Measurements from ENCODE around the gene HLCS.
A peak's percentile ranks its signal among the peaks of the same experiment; 100 is the strongest.

The HLCS gene

DNA sequence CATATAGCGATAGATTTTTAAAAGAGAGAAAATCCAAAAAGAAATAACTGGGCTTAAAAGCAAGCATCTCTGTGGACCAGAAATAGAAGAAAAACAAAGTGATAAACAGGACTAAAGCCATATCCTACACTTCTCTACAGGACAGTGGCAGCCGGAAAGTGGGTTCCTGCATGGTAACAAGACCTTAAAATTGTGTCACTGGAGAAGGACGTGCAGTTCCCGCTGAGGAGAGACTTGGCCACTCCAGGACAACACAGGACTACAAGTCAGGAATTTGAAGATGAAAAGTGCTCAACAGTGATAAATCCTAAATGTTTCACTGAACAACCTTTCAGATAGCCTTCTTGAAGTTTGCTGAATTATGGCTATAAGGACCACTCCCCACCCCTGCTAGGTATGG is 1.9 kb upstream of the HLCS start:
- H3K9ac ChIP-seq (ENCODE audit: low read length in 2 of 2), result no peak overlapping the region
- no peak overlapping the region for H3K27ac ChIP-seq (ENCODE audit: low read length)

DNA sequence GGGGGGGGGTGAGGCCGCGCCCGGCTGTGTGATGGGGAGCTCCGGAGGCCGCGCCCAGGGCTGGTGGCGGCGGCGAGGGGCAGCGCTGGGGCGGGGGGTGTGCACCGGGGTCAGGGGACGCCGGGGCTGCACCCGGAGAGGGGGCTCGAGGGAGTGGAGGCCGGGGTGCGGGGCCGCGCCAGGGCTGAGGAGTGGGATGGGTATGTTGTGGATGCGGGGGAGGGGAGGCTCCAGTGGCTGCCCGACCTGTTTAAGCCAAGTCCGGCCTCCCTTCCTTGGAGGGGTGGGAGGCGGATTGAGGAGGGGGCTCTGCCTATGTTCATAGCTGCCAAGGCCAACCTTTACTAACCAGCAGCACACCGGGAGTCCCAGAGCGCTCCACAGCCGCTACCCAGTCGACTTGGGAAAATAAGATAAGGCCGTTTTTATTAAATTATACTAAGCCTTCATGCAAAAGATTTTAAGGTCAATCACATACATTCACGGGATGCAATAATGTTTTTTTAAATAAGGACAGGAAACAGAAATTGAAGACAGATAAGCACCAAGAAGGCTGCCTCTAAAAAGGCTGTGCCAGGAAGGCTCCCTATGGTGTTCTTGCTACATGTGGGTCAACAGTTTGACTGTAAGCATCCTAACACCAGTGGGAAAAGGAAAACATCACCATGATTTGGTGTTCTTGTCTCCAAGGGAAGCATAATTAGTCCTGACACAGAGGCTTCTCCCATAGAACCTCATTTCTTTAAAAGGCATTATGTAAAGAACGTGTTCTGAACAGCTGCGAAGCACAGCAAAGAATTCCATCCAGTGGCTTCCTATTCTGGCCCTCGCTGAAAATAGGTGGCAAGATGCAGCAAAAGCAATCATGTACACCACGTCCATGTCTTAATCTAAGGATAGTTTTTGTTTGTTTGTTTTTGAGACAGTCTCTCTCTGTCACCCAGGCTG is 626 bp upstream of the HLCS start:
- peaks cover 8% of the 10 kb centered on the region for H3K4me1 ChIP-seq (ENCODE audit: control insufficient read depth, insufficient read depth, low read length)
- no peaks in the 10 kb centered on the region for H3K9me3 ChIP-seq (ENCODE audit: control insufficient read depth in 2 of 2, low read length in 2 of 2)
- H3K9ac ChIP-seq (ENCODE audit: low read length in 2 of 2), result peak overlapping the region; percentile 57 to 68

More for the DNA sequence above, 1.9 kb upstream of the HLCS start:
- Histone ChIP-seq H3K4me3 (ENCODE audit: low read length in 2 of 2) (no peak overlapping the region), H3K27me3 (ENCODE audit: control insufficient read depth in 1 of 2, insufficient read depth in 2 of 2, low read length in 2 of 2) (no peaks in the 10 kb centered on the region), H3K9me3 (ENCODE audit: control insufficient read depth in 2 of 2, low read length in 2 of 2) (no peaks in the 10 kb centered on the region), H3K4me1 (ENCODE audit: control insufficient read depth, insufficient read depth, low read length) (peaks cover 8% of the 10 kb centered on the region), H3K36me3 (ENCODE audit: control insufficient read depth in 2 of 2, insufficient read depth in 2 of 2, low read length in 2 of 2) (peaks cover 0 to 2% of the 10 kb centered on the region in 2 donors)

DNA sequence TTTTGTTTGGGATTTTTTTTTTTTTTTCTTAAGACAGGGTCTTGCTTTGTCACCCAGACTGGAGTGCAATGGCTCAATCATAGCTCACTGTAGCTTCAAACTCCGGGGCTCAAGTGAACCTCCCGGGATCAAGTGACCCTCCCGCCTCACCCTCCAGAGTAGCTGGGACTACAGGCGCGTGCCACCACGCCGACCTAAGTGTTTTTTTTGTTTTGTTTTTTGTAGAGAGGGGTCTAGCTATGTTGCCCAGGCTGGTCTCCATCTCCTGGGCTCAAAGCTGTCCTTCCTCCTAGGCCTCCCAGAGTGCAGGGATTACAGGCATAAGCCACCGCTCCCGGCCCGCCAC is 776 bp downstream of the HLCS start:
- no peak overlapping the region for H3K27ac ChIP-seq (ENCODE audit: low read length)
- peaks cover 8% of the 10 kb centered on the region for H3K4me1 ChIP-seq (ENCODE audit: control insufficient read depth, insufficient read depth, low read length)
- H3K9me3 ChIP-seq (ENCODE audit: control insufficient read depth in 2 of 2, low read length in 2 of 2), result no peaks in the 10 kb centered on the region
- no peaks in the 10 kb centered on the region for H3K27me3 ChIP-seq (ENCODE audit: control insufficient read depth in 1 of 2, insufficient read depth in 2 of 2, low read length in 2 of 2)
- peak overlapping the region; percentile 67 to 84 for H3K9ac ChIP-seq (ENCODE audit: low read length in 2 of 2)
- H3K36me3 ChIP-seq (ENCODE audit: control insufficient read depth in 2 of 2, insufficient read depth in 2 of 2, low read length in 2 of 2), result peaks cover 3 to 8% of the 10 kb centered on the region in 2 donors
- H3K4me3 ChIP-seq (ENCODE audit: low read length in 2 of 2), result peak overlapping the region; percentile 60 to 79

More for the DNA sequence above, 626 bp upstream of the HLCS start:
- H3K36me3 ChIP-seq (ENCODE audit: control insufficient read depth in 2 of 2, insufficient read depth in 2 of 2, low read length in 2 of 2), result peaks cover 0 to 2% of the 10 kb centered on the region in 2 donors
- H3K27me3 ChIP-seq (ENCODE audit: control insufficient read depth in 1 of 2, insufficient read depth in 2 of 2, low read length in 2 of 2), result no peaks in the 10 kb centered on the region
- peak overlapping the region; percentile 49 for H3K27ac ChIP-seq (ENCODE audit: low read length)
- peak overlapping the region; percentile 49 to 68 for H3K4me3 ChIP-seq (ENCODE audit: low read length in 2 of 2)

DNA sequence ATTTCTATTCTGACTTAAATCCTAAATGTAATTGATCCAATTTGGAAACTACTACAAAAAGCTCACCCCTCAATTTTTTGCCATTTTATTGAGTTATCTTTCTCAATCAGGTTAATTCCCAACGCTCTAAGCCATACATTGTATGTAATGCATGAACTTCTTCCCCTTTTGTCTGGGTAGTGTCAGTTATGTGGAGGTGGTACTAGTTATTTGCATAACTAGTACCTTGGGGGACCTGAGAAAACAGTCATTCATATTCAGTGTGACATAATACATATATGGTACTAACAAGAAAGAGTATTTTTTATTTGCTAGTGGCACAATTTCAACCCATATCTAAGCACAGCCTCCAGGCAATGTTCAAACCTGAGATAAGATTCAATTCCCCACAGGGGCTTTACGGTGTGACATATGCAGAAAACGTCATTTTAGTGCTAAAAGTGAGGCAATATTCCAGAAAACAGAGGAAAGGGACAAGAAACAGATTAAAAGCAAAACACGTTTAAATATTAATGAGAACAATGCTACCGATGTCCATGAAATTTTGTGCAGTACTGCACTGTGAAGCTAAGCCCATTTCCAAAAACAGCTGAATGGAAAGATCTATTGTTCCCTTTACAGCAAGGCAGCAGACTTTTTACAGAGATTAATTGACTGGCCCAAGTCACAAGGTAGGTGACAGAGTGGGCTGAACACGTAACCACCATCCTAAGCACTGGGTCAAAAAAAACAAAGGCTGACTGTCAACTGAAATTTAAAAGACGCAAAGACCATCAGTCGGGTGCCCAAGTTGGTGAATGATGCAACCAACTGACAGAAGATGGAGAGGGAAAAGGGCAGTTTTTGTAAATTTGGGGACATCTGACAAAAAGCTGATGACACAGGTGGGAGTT is 1.4 kb downstream of the HLCS start:
- Histone ChIP-seq H3K9ac (ENCODE audit: low read length in 2 of 2) (no peak overlapping the region), H3K4me1 (ENCODE audit: control insufficient read depth, insufficient read depth, low read length) (peaks cover 8% of the 10 kb centered on the region), H3K27me3 (ENCODE audit: control insufficient read depth in 1 of 2, insufficient read depth in 2 of 2, low read length in 2 of 2) (no peaks in the 10 kb centered on the region), H3K27ac (ENCODE audit: low read length) (no peak overlapping the region), H3K4me3 (ENCODE audit: low read length in 2 of 2) (peak overlapping the region in 1 of 2 donors; percentile 60), H3K36me3 (ENCODE audit: control insufficient read depth in 2 of 2, insufficient read depth in 2 of 2, low read length in 2 of 2) (peaks cover 5 to 11% of the 10 kb centered on the region in 2 donors), H3K9me3 (ENCODE audit: control insufficient read depth in 2 of 2, low read length in 2 of 2) (no peaks in the 10 kb centered on the region)

DNA sequence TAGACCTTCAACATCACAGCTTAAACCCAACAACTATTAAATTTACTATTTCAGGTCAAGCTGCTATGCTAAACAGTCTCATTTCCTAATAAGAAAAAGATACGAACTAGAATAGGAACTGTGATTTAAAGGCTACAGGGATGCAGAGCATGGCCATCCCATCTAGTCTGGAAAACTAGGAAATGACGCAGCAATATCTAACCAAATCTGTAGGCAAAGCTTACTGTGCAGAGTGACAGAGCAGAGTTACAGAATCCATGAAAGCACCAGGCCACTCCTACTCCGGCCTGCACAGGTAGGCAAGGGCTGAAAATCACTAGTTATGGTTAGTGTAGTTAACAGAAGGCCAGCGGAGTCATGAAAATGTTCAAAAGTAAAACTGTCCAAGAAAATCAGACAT is 2.1 kb downstream of the HLCS start:
- H3K4me3 ChIP-seq (ENCODE audit: low read length in 2 of 2), result no peak overlapping the region
- no peaks in the 10 kb centered on the region for H3K27me3 ChIP-seq (ENCODE audit: control insufficient read depth in 1 of 2, insufficient read depth in 2 of 2, low read length in 2 of 2)
- no peaks in the 10 kb centered on the region for H3K9me3 ChIP-seq (ENCODE audit: control insufficient read depth in 2 of 2, low read length in 2 of 2)
- H3K36me3 ChIP-seq (ENCODE audit: control insufficient read depth in 2 of 2, insufficient read depth in 2 of 2, low read length in 2 of 2), result peaks cover 6 to 11% of the 10 kb centered on the region in 2 donors
- peaks cover 8% of the 10 kb centered on the region for H3K4me1 ChIP-seq (ENCODE audit: control insufficient read depth, insufficient read depth, low read length)
- H3K27ac ChIP-seq (ENCODE audit: low read length), result no peak overlapping the region
- H3K9ac ChIP-seq (ENCODE audit: low read length in 2 of 2), result no peak overlapping the region

DNA sequence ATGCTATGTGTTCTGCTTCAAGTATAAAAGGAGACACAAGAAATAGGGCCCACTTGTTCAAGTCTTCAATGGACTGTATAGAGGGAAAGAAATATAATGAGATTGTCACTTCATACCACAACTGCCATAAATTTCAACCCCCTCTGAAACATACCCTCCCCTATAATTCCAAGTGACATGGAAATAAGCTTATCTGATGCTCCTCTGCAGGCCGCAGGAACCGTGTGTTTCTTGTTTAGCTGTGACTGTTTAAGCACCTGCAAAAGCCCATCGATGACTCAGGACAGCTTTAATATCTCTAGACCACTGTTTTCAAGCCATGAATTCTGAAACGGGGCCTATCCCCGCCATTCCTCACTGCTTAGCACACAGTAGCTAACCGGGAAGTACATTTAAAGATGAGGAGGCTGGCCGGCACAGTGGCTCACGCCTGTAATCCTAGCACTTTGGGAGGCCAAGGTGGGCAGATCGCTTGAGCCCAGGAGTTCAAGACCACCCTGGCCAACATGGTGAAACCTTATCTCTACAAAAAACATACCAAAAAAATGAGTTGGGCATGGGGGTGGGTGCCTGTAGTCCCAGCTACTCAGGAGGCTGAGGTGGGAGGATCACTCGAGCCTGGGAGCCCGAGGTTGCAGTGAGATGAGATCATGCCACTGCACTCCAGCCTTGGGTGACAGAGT is 4.2 kb downstream of the HLCS start:
- no peak overlapping the region for H3K9ac ChIP-seq (ENCODE audit: low read length in 2 of 2)
- no peak overlapping the region for H3K4me3 ChIP-seq (ENCODE audit: low read length in 2 of 2)

DNA sequence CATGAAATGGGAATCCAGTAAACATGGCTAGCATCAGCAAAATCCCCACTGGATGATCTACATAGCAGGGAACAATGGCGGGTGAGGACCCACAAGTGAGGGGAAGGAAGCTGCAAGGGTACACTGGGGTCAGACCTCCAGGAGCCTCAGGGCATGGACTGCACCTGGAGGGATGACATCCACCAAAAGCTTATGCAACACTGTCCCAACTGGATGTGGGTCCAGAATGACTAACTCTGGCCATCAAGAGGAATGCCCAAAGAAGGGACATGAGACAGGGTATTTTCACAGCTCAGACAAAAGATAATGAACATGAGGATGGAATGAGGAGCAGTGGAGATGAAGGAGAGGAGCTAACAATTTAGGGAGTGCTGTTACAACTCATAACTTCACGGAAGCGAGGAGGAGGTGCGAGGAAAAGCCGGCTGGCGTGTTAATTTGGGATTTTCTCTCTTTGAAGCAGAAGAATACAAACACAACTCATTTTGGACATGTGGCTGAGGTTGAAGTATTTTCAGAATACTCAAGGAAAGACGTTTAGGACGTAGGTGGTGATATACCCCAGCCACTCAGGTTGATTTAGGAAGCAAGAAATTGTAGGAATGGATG is 5.7 kb downstream of the HLCS start:
- Histone ChIP-seq H3K9ac (ENCODE audit: low read length in 2 of 2) (no peak overlapping the region), H3K9me3 (ENCODE audit: control insufficient read depth in 2 of 2, low read length in 2 of 2) (no peaks in the 10 kb centered on the region), H3K4me3 (ENCODE audit: low read length in 2 of 2) (no peak overlapping the region), H3K4me1 (ENCODE audit: control insufficient read depth, insufficient read depth, low read length) (peaks cover 4% of the 10 kb centered on the region), H3K36me3 (ENCODE audit: control insufficient read depth in 2 of 2, insufficient read depth in 2 of 2, low read length in 2 of 2) (peaks cover 6 to 12% of the 10 kb centered on the region in 2 donors), H3K27me3 (ENCODE audit: control insufficient read depth in 1 of 2, insufficient read depth in 2 of 2, low read length in 2 of 2) (no peaks in the 10 kb centered on the region), H3K27ac (ENCODE audit: low read length) (no peak overlapping the region)

More for the DNA sequence above, 4.2 kb downstream of the HLCS start:
- Histone ChIP-seq H3K27me3 (ENCODE audit: control insufficient read depth in 1 of 2, insufficient read depth in 2 of 2, low read length in 2 of 2) (no peaks in the 10 kb centered on the region), H3K9me3 (ENCODE audit: control insufficient read depth in 2 of 2, low read length in 2 of 2) (no peaks in the 10 kb centered on the region), H3K27ac (ENCODE audit: low read length) (no peak overlapping the region), H3K36me3 (ENCODE audit: control insufficient read depth in 2 of 2, insufficient read depth in 2 of 2, low read length in 2 of 2) (peaks cover 6 to 9% of the 10 kb centered on the region in 2 donors), H3K4me1 (ENCODE audit: control insufficient read depth, insufficient read depth, low read length) (peaks cover 7% of the 10 kb centered on the region)

DNA sequence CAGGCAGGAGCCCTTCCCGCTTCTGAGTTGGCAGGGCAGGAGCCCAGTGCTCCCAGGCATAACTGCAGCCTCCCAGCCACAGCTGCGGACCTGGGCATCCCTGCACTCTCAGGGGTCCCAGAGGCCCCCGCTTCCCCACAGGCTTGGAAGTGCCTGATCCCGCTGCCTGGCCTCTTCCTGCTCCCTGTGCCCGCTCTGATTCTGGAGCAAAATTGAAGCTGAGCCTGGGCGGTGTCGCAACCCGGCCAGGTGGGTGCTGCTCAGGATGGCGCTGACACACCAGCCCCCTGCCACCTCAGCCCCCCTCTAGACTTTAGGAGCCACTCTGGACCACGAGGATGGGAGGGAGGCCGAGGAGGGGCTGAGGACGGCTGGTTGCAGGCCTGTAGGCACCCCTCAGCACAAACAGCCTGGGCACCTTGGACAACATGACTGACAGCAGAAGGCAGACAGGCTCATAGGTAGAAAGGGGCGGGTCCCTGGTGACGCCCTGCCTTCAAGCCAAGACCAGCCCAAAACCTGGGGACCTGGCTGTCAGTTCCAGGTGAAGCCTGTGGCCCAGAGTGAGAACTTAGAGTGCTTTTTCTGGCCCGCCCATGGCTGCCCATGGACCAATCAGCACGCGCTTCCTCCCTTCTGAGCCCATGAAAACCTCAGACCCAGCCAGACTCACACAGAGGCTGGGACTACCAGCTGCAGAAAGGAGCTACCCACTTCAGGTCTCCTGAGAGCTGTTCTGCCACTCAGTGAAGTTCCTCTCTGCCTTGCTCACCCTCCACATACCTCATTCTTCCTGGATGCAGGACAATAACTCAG is 7.2 kb downstream of the HLCS start:
- peaks cover 6 to 12% of the 10 kb centered on the region in 2 donors for H3K36me3 ChIP-seq (ENCODE audit: control insufficient read depth in 2 of 2, insufficient read depth in 2 of 2, low read length in 2 of 2)
- H3K27ac ChIP-seq (ENCODE audit: low read length), result no peak overlapping the region
- H3K27me3 ChIP-seq (ENCODE audit: control insufficient read depth in 1 of 2, insufficient read depth in 2 of 2, low read length in 2 of 2), result no peaks in the 10 kb centered on the region
- H3K4me3 ChIP-seq (ENCODE audit: low read length in 2 of 2), result no peak overlapping the region
- no peak overlapping the region for H3K9ac ChIP-seq (ENCODE audit: low read length in 2 of 2)
- no peaks in the 10 kb centered on the region for H3K9me3 ChIP-seq (ENCODE audit: control insufficient read depth in 2 of 2, low read length in 2 of 2)
- no peaks in the 10 kb centered on the region for H3K4me1 ChIP-seq (ENCODE audit: control insufficient read depth, insufficient read depth, low read length)

DNA sequence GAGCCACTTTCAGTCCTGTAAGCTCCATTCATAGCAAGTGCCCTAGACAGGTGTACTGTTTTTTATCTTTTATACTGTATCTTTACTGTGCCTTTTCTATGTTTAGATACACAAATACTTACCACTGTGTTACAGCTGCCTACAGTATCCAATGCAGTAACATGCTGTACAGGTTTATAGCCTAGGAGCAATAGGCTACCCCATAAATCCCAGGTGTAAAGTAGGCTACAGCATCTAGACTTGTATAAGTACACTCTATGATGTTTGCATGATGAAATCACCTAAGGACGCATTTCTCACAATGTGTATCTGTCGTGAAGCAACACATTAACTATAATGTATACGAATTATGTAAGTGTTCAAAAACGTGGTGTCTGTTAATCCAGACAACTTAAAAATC is 10.7 kb downstream of the HLCS start:
- H3K36me3 ChIP-seq (ENCODE audit: control insufficient read depth in 2 of 2, insufficient read depth in 2 of 2, low read length in 2 of 2), result peaks cover 10% of the 10 kb centered on the region in 2 donors
- no peaks in the 10 kb centered on the region for H3K27me3 ChIP-seq (ENCODE audit: control insufficient read depth in 1 of 2, insufficient read depth in 2 of 2, low read length in 2 of 2)
- H3K9me3 ChIP-seq (ENCODE audit: control insufficient read depth in 2 of 2, low read length in 2 of 2), result no peaks in the 10 kb centered on the region
- no peak overlapping the region for H3K4me3 ChIP-seq (ENCODE audit: low read length in 2 of 2)
- H3K9ac ChIP-seq (ENCODE audit: low read length in 2 of 2), result no peak overlapping the region
- H3K4me1 ChIP-seq (ENCODE audit: control insufficient read depth, insufficient read depth, low read length), result no peaks in the 10 kb centered on the region
- no peak overlapping the region for H3K27ac ChIP-seq (ENCODE audit: low read length)
